HG02943 (cell line): ENCODE data around the gene ERCC5.

Experiments
- ATAC-seq: cut with Tn5 transposase; IDR thresholded peaks from one replicate; pipeline ENCODE4 v1.9.1; 2021; ENCODE audit warnings: mild to moderate bottlenecking, low read depth, moderate library complexity; ENCODE audit not compliant: unreplicated experiment

The ERCC5 gene

GRCh38 chr13:102845630-102846260, at the start of gene ERCC5:
TSS of gene ERCC5 (plus strand) at chr13:102846032. CDS start at chr13:102846267, 235 bp downstream.
- ATAC-seq: peak; percentile 81

GRCh38 chr13:102798581-102799425, 47.0 kb upstream of the ERCC5 start, which contains the start of the genes BIVM and POGLUT2:
TSS of gene BIVM (plus strand) at chr13:102799119. CDS start at chr13:102807268, 8,149 bp downstream.
TSS of gene POGLUT2 (minus strand) at chr13:102798976. CDS start at chr13:102798670, 306 bp downstream.
- peak; percentile 72 for ATAC-seq

- ATAC-seq: peak; percentile 2
Measured at GRCh38 chr13:102799426-102800144, 46.2 kb upstream of the ERCC5 start.

GRCh38 chr13:102800145-102801041, 45.4 kb upstream of the ERCC5 start:
- peak; percentile 78 for ATAC-seq

- no peak for ATAC-seq
Measured at GRCh38 chr13:102805680-102806079, 40.2 kb upstream of the ERCC5 start.

GRCh38 chr13:102807699-102808098, 38.1 kb upstream of the ERCC5 start:
- ATAC-seq: no peak

GRCh38 chr13:102812611-102813287, 33.1 kb upstream of the ERCC5 start:
- ATAC-seq: no peak

GRCh38 chr13:102814025-102814607, 31.7 kb upstream of the ERCC5 start:
- no peak for ATAC-seq

- no peak for ATAC-seq
Measured at GRCh38 chr13:102814793-102815192, 31.0 kb upstream of the ERCC5 start.

- ATAC-seq: no peak
Measured at GRCh38 chr13:102815788-102816187, 30.0 kb upstream of the ERCC5 start.

GRCh38 chr13:102816708-102817107, 29.1 kb upstream of the ERCC5 start:
- ATAC-seq: no peak

GRCh38 chr13:102817241-102817640, 28.6 kb upstream of the ERCC5 start:
- ATAC-seq: no peak

- ATAC-seq: no peak
Measured at GRCh38 chr13:102817907-102818306, 27.9 kb upstream of the ERCC5 start.

GRCh38 chr13:102825400-102825799, 20.4 kb upstream of the ERCC5 start:
- ATAC-seq: no peak

GRCh38 chr13:102825921-102826706, 19.7 kb upstream of the ERCC5 start:
- ATAC-seq: no peak

- ATAC-seq: no peak
Measured at GRCh38 chr13:102830646-102831045, 15.2 kb upstream of the ERCC5 start.

- ATAC-seq: no peak
Measured at GRCh38 chr13:102836471-102836870, 9.4 kb upstream of the ERCC5 start.

- ATAC-seq: no peak
Measured at GRCh38 chr13:102838273-102838672, 7.6 kb upstream of the ERCC5 start.
